Uterus (tissue), 4 donors: ENCODE data around the gene PACC1. TPM values are rescaled to one million over a fixed set of nuclear protein-coding genes. Genes with fewer than 3 reads are reported as not detected.

Experiments used
- DNase-seq, 2 donors: peaks; one replicate each; pipeline ENCODE4 v3.0.0-alpha.2; 2019 to 2020
- H3K27ac ChIP-seq, 2 donors: fragments of 200-600 bp; sonication (generic); 1 replicate in 1 of 2; 2 replicates in 1 of 2; pipeline ENCODE4 v1.5.1; 2016 to 2018
- H3K27me3 ChIP-seq, 2 donors: fragments of 200-600 bp; sonication (generic); one replicate each; pipeline ENCODE4 v1.5.1; 2018 to 2019; ENCODE audit warnings: control low read depth in 1 of 2
- H3K36me3 ChIP-seq, 2 donors: fragments of 200-600 bp; sonication (generic); one replicate each; pipeline ENCODE4 v1.5.1; 2019; ENCODE audit warnings: control low read depth in 1 of 2
- H3K4me1 ChIP-seq, 2 donors: fragments of 200-600 bp; sonication (generic); one replicate each; pipeline ENCODE4 v1.5.1; 2018 to 2019; ENCODE audit warnings: control low read depth in 1 of 2
- H3K4me3 ChIP-seq, 2 donors: fragments of 200-600 bp; sonication (generic); 1 replicate in 1 of 2; 2 replicates in 1 of 2; pipeline ENCODE4 v1.5.1; 2018 to 2019; ENCODE audit warnings: mild to moderate bottlenecking in 1 of 2
- H3K9me3 ChIP-seq, 2 donors: fragments of 200-600 bp; sonication (generic); one replicate each; pipeline ENCODE4 v1.5.1; 2019; ENCODE audit warnings: control low read depth in 1 of 2
- CTCF ChIP-seq, 4 experiments: fragments of 200-600 bp in 2 of 4; fragments of 450-650 bp in 2 of 4; sonication (generic) in 2 of 4; IDR thresholded peaks; one replicate each; pipeline ENCODE4 v1.5.1; 2016 to 2019; ENCODE audit warnings: antibody characterized with exemption in 4 of 4, mild to moderate bottlenecking in 2 of 4, moderate library complexity in 1 of 4
- POLR2A ChIP-seq, 2 donors: fragments of 450-650 bp; IDR thresholded peaks; one replicate each; pipeline ENCODE4 v1.6.1; 2016; ENCODE audit warnings: antibody characterized with exemption in 2 of 2, mild to moderate bottlenecking in 1 of 2, moderate library complexity in 1 of 2
- intact Hi-C: fragments of 100-400 bp; cut with DNase I; formaldehyde crosslinking; loops from one replicate; pipeline ENCODE4 v1.15.1; 2023; ENCODE audit warnings: low total_unique reads
- total RNA-seq, 4 donors: library from RNA; depleted of rRNA in 3 of 4; stranded (reverse); fragments of >200 nt in 3 of 4; gene quantifications; one replicate each; pipeline versions ENCODE4 v1.1.0 to v1.2.4, GENCODE V29; 2014 to 2023
- donor health status: DM: yes; HTN: yes; CAD: no.

The PACC1 gene
- total RNA-seq, 4 donors from 2014 or later: 1.5 to 10.9 (median 7.2) TPM

DNA sequence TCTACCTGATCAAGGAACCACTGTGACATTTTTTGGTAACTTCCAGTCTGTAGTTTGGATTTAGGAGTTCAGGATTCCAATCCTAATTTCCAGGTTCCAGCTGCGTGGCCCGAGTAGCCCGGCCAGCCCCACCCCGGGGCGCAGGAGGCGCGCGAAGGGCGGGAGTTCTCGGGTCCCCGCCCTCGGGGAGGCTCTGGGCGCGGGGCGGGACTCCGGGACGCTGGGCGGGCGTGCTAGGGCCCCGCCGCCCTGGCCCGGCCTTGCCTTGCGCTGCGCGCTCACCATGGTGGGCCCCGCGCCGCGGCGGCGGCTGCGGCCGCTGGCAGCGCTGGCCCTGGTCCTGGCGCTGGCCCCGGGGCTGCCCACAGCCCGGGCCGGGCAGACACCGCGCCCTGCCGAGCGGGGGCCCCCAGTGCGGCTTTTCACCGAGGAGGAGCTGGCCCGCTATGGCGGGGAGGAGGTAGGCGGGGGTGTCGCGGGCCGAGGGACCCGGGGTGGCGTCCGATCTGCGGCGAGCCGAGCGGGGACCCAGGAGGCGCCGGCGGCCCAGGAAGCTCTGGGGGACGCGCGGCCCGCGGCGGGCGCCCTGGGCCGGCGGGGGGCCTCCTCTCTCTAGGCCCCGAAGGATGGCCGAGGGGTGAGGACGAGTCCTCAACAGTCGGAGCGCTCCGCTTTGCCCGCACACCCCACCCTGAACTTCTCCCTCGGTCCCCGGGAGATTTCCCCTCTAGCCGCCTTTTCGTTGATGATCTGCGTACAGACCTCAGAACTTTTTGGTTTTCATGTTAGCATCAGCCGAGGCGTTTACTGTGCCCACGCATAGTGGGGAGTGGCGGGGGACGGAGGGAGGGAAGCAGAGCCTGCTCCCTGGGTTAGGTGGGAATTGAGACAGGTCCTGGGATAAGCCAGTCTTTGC, 18.2 kb upstream of the PACC1 start, which contains the start of gene NENF:
NENF (plus strand) TSS at position 260 of the 916 bp plus-strand sequence; CDS start at position 284, 24 bp downstream.
- TF ChIP-seq CTCF (IDR thresholded peaks at IDR 0.05) (peak in 1 of 4 experiments; percentile 13), POLR2A (IDR thresholded peaks at IDR 0.05) (peak; percentile 83 to 92)
- intact Hi-C loops: no loop called here
- peak; percentile 79 to 88 for DNase-seq

GRCh38 chr1:212432272-212432660, 17.6 kb upstream of the PACC1 start:
- H3K27me3 ChIP-seq: no peaks in the 10 kb centered on the region
- intact Hi-C loops: no loop called here

More for the DNA sequence above, 18.2 kb upstream of the PACC1 start, which contains the start of gene NENF:
- Histone ChIP-seq H3K27me3 (no peaks in the 10 kb centered on the region), H3K4me3 (peak within 1 kb of the TSS; percentile 60 to 79), H3K27ac (peak within 1 kb of the TSS; percentile 93 to 95), H3K36me3 (no peaks in the 10 kb centered on the region), H3K9me3 (no peaks in the 10 kb centered on the region), H3K4me1 (peaks cover 0 to 7% of the 10 kb centered on the region in 2 donors)

GRCh38 chr1:212431644-212432043, 17.0 kb upstream of the PACC1 start:
- Histone ChIP-seq H3K36me3 (no peaks in the 10 kb centered on the region), H3K9me3 (no peaks in the 10 kb centered on the region), H3K27me3 (no peaks in the 10 kb centered on the region), H3K4me1 (peaks cover 0 to 7% of the 10 kb centered on the region in 2 donors), H3K4me3 (no peak overlapping the region), H3K27ac (peak overlapping the region in 1 of 2 donors; percentile 93)
- intact Hi-C loops: no loop called here
- DNase-seq: no peak
- TF ChIP-seq POLR2A (IDR thresholded peaks at IDR 0.05) (no peak), CTCF (IDR thresholded peaks at IDR 0.05) (no peak)

More at GRCh38 chr1:212432272-212432660, 17.6 kb upstream of the PACC1 start:
- no peak for TF ChIP-seq POLR2A (IDR thresholded peaks at IDR 0.05)
- no peak for TF ChIP-seq CTCF (IDR thresholded peaks at IDR 0.05)
- no peak for DNase-seq
- Histone ChIP-seq H3K4me1 (peaks cover 0 to 7% of the 10 kb centered on the region in 2 donors), H3K36me3 (no peaks in the 10 kb centered on the region), H3K9me3 (no peaks in the 10 kb centered on the region), H3K27ac (peak overlapping the region; percentile 93 to 95), H3K4me3 (peak overlapping the region; percentile 60 to 79)

GRCh38 chr1:212430955-212431394, 16.3 kb upstream of the PACC1 start:
- Histone ChIP-seq H3K4me3 (no peak overlapping the region), H3K4me1 (peaks cover 0 to 7% of the 10 kb centered on the region in 2 donors), H3K9me3 (no peaks in the 10 kb centered on the region), H3K27ac (no peak overlapping the region), H3K36me3 (no peaks in the 10 kb centered on the region), H3K27me3 (no peaks in the 10 kb centered on the region)
- TF ChIP-seq CTCF (IDR thresholded peaks at IDR 0.05) (no peak), POLR2A (IDR thresholded peaks at IDR 0.05) (no peak)
- intact Hi-C loops: no loop called here
- DNase-seq: no peak

DNA sequence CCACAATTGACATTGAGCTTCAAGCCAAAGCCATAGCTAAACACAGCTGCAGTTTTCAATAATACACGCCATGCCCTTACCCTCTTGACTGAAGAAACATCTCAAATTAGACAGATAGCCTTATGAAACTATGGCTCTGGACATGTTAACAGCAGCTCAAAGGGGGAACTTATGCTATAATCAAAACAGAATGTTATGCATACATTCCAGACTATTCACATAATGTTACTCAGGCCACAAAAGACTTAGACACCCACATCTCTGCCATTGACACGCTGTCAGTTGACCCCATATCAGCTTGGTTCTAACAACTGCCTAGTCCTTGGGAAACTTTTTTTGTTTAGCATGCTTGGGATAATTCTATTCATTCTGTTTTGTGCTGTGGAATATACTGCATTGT, 15.7 kb upstream of the PACC1 start:
- H3K9me3 ChIP-seq: no peaks in the 10 kb centered on the region
- TF ChIP-seq CTCF (IDR thresholded peaks at IDR 0.05) (no peak), POLR2A (IDR thresholded peaks at IDR 0.05) (no peak)
- no peak overlapping the region for H3K27ac ChIP-seq
- no peak overlapping the region for H3K4me3 ChIP-seq
- intact Hi-C loops: no loop called here
- DNase-seq: no peak
- peaks cover 0 to 7% of the 10 kb centered on the region in 2 donors for H3K4me1 ChIP-seq
- no peaks in the 10 kb centered on the region for H3K27me3 ChIP-seq
- no peaks in the 10 kb centered on the region for H3K36me3 ChIP-seq
